ENCODE data around the gene ANKRD53.

- TF ChIP-seq EZH2phosphoT487 (IDR thresholded peaks at IDR 0.05; ENCODE audit: borderline replicate concordance) (no peak), SIN3A (IDR thresholded peaks at IDR 0.05; ENCODE audit: low read depth) (no peak), CTCF (IDR thresholded peaks at IDR 0.05 in 2 of 3, conservative IDR thresholded peaks at IDR 0.05 in 1 of 3; ENCODE audit: borderline replicate concordance in 1 of 3, insufficient read depth in 1 of 3, low read depth in 2 of 3, low read length in 2 of 3) (no peak), ZFX (IDR thresholded peaks at IDR 0.05) (no peak), SP1 (IDR thresholded peaks at IDR 0.05; ENCODE audit: low read depth) (no peak), EZH2 (IDR thresholded peaks at IDR 0.05) (no peak)
Observed at GRCh38 chr2:70956141-70956540, 22.3 kb upstream of the ANKRD53 start.

Measured in HCT116 (cell line).